Glomerular endothelial cell (primary cell): ENCODE measurements around the gene SLC35C1. TPM values are rescaled to one million over a fixed set of nuclear protein-coding genes. Genes with fewer than 3 reads are reported as not detected.
"Not testable (repeated sequence)": the region's sequence is repeated elsewhere in the genome, so short reads cannot be mapped to it uniquely, and the experiment has no call there.

Source experiments
- DNase-seq: peaks from one replicate; pipeline ENCODE4 v3.0.0-alpha.2; 2011; ENCODE audit warnings: low read depth, low spot score; ENCODE audit errors: extremely low read depth
- total RNA-seq: library from RNA; depleted of rRNA; stranded (reverse); fragments of >200 nt; gene quantifications from 2 replicates; pipeline ENCODE4 v1.2.3, GENCODE V29; 2015

Gene SLC35C1
- total RNA-seq, 1 donor from 2014 or later, result 29.4 TPM

DNA sequence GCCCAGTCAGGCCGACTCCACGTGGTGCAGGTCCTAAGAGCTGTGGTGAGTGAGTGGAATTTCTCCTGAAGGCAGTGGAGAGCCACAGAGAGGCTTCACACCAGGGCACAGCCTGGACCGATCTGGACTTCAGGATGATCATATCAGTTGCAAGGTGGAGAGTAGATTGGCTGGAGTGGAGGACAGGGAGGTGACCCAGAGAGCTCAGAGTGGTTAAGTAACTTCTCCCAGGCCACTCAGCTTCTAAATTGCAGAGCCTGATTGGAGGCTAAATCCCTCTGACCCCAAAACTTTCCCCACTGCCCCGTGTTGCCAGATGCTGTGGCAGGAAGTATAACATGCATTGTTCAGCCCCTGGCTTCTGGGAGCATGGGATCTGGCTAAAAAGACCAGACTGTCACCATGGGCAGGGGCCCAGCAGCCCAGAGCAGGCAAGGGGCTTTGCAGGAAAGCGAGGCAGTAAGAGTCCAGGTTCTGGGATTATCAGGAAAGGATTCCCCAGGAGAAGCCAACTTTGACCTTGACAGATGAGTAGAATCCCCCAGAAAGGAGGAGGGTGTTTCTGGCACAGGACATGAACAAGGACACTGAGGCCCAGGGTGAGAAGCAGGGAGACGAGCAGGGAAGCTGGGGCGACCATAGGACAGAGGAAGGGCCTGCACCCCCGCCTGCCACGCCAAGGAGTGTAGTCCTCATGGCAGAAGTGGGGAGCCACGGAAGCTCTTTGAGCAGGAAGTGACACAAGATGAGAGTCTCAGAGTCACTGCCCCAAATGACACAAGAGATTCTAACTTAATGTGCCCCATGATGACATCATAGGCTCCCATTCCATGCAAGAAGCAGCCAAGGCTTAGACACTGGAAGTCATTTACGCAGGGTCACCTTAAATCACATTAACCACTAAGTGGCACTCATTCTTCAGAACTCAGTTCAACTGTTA is 4.8 kb downstream of the SLC35C1 start:
- no peak for DNase-seq

DNA sequence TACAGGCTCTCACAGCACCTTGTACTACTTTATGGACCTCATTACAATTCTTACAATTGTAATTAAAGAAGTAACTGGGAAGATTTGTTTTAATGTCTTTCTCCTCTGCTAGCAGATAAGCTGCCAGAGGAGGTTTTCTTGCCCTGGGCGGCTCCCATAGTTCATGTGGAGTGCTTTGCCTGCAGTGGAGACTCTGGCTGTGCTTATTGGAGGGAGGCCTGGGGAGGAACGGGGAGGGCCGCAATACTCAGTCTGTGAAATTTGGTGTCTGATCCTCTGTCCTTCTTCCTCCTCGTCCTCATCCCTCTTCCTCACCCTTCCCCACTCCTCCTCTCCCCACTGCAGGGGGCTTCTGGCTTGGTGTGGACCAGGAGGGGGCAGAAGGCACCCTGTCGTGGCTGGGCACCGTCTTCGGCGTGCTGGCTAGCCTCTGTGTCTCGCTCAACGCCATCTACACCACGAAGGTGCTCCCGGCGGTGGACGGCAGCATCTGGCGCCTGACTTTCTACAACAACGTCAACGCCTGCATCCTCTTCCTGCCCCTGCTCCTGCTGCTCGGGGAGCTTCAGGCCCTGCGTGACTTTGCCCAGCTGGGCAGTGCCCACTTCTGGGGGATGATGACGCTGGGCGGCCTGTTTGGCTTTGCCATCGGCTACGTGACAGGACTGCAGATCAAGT is 5.6 kb downstream of the SLC35C1 start:
- no peak for DNase-seq

DNA sequence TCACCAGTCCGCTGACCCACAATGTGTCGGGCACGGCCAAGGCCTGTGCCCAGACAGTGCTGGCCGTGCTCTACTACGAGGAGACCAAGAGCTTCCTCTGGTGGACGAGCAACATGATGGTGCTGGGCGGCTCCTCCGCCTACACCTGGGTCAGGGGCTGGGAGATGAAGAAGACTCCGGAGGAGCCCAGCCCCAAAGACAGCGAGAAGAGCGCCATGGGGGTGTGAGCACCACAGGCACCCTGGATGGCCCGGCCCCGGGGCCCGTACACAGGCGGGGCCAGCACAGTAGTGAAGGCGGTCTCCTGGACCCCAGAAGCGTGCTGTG is 6.1 kb downstream of the SLC35C1 start:
- DNase-seq, result no peak

DNA sequence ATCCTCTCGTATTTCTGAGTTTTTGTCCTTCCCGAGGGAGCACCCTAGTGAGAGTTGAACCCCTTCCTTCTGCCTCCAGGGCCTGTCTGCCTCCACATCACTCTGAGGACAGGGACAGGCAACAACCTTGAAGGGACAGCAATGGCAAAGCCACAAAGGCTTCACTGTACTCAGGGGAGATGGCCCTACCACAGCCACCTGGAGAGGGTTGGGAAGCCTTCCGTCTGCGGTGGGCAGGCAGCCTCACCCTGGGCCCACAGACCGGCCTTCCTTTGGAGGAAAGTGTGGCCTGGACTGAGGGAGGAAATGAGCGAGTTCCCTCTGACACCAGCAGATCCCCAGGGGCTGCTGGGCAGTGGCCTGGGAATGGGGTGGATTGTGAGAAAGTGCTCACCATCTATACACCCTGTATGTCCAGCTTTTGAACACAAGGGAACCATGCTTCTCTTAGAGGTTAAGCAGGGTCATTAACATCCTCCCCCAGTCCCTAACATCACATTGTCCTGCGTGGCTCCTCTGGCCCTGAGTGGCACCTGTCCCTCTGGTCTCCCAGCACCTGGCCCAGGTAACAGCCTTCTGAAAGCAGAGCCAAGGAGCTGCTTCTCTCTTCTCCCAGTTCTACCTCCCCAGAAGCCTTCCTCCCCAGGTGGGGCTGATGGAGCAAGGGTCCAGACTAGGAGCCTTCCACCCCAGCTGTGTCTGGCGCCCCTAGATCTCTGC is 6.8 kb downstream of the SLC35C1 start:
- no peak for DNase-seq

DNA sequence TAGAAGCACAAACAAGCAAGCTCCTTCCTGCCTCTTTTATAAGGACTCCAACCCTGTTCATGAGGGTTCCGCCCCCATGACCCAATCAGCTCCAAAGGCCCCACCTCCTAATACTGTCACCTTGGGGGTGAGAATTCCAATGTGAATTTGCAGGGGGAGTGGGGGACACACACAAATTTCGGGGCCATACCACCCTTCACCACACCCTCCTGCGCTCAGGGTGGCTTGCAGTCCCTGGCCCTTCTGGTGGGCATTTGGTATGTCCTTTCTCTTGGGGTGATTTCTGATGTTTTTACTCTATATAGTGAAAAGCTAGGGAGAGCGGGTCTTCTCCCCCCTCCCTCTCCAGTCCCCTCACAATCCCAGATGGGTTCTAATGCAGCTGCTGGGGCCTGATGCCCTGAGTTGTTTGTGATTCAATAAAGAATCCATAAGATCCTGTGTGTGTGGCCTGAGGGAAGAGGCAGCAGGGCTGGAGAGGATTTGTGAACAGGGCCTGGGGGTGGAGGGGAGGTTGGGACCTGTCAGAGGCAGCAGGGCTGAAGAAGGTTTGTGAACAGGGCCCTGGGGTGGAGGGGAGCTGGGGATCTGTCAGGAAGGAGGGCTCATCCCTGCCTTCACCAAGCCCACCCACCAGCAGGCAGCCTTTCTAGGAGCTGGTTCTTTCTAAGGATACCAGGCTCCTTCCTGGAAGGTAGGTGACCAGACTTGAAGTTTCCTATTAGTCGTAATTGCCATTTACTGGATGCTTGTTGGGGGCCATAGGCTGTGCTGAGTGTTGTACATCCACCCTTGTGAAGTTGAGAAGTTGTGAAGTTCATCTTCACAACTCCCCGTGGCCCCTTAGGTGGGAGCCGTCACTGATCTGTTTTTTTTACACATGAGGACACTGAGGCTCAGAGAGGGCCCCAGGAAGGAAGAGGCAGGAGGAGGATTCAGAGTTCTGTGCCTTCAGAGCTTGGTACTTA is 7.9 kb downstream of the SLC35C1 start:
- DNase-seq, result no peak

DNA sequence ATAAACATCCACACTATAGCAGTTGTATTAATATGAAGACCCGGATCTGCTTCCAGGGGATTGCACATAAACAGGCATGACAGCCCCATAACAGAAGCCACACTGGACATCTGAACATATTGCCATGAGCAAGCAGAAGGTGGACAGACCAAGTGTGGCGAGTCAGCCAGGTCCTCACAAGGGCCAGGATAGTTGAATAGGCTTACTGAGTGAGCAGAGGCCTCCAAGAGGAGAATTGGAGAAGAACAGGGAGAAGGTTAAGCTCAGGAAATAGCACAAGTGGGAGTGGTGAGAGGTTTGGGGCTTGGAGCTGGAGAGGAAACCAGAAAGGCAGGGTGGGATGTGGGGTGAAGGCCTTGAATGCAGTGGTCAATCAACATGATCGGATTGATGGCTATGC is 10.8 kb downstream of the SLC35C1 start:
- DNase-seq, result no peak

DNA sequence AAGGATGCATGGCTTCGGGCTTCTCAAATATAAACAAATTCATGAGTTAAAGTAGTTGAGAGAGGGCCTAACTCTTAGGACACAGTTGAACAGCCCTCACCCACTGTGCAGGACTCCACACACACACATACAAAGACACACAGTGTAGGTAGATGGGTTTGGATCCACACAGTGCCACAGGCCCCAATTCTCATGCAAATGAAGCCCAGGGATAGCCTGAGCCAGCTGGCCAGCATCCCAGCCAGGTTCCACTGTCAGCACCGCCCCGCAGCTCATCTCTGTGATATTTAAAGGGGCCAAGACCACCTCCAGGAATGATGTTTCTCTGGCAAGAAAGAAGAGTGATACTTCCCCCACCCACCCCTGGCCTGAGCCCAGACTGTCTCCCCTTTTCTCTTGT is 11.7 kb downstream of the SLC35C1 start:
- no peak for DNase-seq

DNA sequence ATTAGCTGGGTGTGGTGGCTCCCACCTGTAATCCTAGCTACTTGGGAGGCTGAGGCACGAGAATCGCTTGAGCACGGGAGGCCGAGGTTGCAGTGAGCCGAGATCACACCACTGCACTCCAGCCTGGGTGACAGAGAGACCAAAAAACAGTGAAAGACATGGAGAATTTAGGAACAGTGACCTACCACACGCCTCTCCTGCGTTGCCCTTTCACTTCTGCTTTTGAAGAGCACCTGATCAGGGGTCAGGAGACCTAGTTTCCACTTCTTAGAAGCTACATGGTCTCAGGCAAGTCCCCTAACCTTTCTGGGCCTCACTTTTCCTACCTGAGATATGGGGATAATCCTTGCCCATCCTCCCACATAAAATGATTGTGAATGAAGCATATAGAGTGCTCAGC is 12.2 kb downstream of the SLC35C1 start:
- no peak for DNase-seq

DNA sequence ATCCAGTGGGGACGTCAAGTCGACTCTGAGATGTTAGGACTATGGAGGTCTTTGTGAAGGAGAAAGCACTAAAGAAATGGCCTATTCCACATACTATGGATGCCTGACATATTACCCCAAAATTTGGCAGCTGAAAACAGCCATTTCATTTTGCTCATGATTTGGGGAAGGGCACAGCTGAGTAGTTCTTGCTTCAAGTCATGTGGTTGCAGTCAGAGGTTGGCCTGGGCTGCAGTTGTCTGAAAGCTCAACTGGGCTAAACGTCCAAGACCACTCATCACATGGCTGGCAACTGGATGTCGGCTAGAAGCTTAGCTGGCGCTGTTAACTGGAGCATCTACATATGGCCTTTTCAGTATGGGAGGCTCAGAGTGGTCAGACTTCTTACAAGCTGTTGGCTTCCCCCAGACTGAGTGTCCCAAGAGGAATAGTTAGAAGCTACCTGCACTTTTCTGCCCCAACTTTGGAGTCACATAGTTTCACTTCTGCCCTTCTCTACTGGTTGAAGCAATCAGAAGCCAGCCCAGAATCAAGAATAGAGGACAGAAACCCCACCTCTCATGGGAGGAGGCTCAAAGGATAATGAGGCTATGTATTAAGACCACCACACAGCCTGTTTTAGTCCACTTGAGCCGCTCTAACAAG is 14.1 kb downstream of the SLC35C1 start:
- no peak for DNase-seq

DNA sequence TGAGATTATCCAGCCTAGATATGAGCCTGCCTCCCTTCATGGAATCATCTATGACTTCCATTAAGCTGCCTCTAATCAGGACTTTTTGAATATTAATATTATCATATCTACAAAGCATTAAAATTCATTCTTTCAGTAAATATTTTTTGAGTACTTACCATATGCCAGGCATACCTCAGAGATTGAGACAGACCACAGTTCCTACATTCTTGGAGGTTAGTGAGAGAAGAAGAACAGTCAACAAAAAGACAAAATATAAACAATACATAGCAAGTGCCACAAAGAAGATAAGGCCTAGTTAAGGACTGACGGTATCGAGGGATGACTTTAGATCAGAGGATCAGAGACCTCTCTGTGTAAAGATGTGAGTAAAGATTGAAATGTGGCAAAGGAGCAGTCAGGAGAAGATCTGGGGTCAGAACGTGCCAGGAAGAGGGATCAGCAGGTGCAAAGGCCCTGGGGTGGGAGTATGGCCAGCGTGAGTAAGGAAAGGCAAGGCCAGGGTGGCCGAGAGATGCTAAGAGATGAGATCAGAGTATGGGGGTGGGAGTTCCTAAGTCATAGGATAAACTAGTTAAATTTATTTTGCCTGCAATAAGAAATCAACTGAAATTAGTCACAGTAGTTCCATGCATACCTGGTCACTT is 15.4 kb downstream of the SLC35C1 start:
- DNase-seq, result no peak

DNA sequence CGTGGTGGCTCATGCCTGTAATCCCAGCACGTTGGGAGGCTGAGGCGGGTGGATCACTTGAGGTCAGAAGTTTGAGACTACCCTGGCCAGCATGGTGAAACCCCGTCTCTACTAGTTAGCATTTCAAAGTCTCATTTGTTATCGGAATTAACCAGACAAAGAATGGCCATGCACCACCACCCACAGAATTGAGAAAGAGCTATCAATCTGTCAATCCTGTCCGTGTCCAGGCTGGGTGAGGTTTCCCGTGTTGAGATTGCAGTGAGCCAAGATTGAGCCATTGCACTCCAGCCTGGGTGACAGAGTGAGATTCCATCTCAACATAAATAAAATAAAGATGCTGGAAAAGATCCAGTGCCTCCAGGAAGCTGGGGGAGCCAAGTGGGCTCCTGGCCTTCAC is 21.5 kb downstream of the SLC35C1 start:
- DNase-seq, result not testable (repeated sequence)

DNA sequence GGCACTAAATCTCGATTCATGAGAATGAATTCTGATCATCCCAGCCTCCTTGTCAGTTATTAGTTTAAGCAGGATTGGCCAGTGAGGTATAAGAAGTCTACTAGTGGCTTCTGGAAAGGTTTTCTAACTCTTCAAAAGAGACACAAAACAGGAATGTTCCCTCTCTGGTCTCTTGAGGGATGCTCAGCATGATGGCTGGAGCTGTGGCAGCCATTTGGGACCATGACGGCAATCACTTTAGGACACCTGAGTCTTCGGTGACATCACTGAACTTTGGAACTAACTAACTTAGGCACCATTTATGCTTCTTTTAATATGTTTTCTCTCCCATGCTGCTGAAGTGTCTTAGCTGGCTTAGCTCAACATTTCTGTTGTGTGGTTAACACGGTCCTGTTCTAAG is 22.2 kb downstream of the SLC35C1 start:
- DNase-seq, result no peak

DNA sequence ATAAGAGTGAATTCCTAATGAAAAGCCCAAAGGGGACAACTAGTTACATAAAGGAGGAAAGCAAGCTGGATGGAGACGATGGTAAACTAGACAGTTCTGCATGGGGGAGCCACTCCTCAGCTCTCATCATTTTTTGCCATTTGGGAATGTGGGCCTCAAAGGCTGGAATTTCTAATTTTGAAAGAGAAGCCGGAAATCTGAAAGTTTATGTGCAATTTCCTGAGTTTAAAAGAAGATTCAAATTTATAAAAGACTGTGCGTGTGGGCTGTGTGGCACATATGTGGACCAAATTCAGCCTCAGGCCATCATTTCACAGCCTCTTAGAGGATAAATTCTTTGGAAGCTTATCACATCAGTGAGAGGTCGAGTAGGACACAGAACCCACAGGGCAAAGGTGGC is 24.0 kb downstream of the SLC35C1 start:
- DNase-seq, result no peak

DNA sequence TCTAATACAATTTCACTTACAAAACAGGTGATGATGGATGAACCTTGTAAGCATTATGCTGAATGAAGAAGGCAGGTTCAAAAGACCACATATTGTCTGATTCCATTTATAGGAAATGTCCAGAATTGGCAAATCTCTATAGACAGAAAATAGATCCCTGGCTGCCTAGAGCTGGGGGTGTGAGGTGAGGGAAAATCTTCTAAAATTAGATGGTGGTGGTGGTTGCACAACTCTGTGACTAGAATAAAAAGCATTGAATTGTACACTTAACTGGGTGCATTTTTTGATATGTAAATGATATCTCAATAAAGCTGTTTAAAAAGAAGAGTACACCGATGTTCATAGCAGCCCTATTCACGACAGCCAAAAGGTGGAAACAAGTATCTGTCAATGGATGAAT is 25.6 kb downstream of the SLC35C1 start:
- DNase-seq, result no peak

DNA sequence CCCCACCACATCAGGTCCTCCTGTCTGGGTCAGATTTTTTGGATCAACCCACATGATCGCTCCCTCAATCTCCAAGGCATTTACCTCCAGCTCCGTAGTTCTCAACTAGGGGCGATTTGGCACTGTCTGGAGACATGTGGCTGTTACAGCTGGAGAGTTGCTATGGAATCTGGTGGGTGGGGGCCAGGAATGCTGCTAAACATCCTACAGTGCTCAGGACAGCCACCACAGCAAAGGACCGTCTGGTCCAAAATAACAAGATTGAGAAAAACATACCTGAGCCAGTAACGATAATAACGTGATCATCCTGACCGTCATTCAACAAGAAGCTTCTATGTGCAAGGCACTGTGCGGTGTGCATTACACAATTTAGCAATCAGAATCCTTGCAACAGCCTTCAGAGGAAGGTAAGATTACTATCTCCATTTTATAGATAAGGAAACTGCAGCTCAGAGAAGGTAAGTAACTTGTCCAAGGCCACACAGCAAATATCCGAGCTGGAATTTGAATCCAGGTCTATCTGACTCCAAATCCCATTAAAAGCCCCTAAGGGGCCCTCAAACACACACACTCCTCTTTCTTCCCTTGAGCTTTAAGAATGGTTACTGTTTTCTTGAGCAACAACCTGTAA is 28.0 kb downstream of the SLC35C1 start:
- DNase-seq, result no peak

DNA sequence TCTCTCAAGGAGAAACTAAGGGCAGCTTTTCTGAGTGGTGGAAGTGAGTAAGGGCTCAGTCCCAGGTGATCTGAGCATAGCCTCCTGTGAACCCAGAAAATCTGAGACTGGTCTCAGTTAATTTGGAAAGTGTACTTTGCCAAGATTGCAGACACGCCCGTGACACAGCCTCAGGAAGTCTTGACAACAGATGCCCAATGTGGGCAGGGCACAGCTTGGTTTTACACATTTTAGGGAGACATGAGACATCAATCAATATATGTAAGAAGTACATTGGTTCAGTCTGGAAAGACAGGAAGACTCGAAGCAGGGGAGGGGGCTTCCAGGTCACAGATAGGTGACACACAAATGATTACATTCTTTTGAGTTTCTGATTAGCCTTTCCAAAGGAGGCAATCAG is 28.8 kb downstream of the SLC35C1 start:
- DNase-seq, result no peak

DNA sequence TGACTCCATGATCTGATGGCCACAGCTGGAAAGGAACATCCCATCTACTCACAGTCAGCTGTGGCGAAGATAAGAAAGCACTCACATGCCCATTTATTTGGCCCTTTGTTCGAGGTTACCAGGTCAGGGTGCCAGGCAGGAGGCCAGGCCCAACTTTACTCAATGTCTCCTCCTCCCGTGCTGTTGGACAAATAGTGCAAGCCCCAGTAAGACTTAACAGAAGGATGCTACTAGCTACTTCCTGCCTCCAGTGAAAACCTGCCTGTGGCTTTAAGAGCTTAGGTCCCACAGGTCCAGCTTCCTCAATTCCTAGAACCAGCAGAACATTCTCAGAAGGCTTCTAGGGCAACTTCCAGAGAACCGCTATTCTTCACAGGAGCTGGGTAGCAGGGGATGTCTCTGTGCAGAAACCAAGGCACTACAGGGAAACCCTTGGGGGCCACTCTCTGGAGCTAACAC is 29.4 kb downstream of the SLC35C1 start:
- no peak for DNase-seq

DNA sequence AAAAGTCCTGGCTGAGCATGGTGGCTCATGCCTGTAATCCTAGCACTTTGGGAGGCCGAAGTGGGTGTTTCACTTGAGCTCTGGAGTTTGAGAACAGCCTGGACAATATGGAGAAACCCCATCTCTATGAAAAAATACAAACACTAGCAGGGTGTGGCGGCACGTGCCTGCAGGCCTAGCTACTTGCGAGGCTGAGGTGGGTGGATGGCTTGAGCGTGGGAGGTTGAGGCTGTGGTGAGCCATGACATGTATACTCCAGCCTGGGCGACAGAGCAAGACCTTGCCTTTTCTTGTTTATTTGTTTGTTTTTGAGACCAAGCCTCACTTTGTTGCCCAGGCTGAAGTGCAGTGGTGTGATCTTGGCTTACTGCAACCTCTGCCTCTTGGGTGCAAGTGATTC is 34.3 kb downstream of the SLC35C1 start:
- no peak for DNase-seq

DNA sequence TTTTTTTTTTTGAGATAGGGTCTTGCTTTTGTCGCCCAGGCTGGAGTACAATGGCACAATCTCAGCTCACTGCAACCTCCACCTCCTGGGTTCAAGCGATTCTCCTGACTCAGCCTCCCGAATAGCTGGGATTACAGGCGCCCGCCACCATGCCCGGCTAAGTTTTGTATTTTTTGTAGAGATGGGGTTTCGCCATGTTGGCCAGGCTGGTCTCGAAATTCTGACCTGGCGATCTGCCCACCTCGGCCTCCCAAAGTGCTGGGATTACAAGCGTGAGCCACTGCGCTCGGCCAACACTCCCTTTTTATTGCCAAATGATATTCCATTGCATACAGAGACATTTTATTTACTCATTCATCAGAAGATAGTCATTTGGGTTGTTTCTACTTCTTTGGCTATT is 35.3 kb downstream of the SLC35C1 start:
- not testable (repeated sequence) for DNase-seq
